Measurements from ENCODE around the gene SAFB.

DNA sequence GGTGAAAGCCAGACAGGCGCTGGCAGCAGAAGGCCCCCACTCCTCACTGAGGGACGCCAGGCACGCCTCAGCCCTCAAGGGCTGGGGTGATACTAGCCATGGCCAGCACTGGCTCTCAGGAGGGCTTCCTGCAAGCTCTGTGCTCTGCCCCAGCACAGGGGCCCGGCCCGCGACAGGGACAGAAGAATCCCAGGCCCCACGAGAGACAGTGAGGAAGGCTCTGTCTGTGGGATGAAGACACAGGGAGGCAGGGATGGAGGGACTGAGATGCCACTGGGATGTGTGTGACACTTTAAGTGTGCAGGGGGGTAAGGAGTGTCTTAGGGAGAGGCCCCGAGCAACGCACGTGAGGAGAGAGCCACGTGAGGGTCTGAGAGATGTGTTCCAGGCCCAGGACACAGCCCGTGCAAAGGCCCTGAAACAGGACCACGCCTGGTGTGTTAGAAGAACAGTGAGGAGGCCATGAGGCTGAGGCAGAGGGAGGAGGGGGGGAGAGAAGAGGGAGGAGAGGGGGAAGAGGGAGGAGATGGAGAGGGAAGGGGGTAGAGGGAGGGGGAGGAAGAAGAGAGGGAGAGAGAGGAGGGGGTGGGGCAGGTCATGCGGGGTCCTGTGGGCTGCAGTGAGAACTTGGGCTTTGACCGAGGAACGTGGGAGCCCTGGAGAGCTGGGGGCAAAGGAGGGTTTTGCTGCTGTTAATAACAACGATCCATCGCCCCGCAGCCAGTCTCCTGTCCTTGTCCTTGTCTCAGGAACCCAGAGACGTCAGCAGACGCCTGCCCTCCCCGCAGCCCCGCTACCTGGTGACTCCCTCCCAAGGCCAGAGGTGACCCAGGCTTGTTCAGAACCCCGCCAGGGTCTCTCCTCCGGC is 74.4 kb downstream of the SAFB start:
- TF ChIP-seq, protein P1, sequence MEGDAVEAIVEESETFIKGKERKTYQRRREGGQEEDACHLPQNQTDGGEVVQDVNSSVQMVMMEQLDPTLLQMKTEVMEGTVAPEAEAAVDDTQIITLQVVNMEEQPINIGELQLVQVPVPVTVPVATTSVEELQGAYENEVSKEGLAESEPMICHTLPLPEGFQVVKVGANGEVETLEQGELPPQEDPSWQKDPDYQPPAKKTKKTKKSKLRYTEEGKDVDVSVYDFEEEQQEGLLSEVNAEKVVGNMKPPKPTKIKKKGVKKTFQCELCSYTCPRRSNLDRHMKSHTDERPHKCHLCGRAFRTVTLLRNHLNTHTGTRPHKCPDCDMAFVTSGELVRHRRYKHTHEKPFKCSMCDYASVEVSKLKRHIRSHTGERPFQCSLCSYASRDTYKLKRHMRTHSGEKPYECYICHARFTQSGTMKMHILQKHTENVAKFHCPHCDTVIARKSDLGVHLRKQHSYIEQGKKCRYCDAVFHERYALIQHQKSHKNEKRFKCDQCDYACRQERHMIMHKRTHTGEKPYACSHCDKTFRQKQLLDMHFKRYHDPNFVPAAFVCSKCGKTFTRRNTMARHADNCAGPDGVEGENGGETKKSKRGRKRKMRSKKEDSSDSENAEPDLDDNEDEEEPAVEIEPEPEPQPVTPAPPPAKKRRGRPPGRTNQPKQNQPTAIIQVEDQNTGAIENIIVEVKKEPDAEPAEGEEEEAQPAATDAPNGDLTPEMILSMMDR (IDR thresholded peaks at IDR 0.05): no peak
- TF ChIP-seq EZH2 (IDR thresholded peaks at IDR 0.05) (no peak), EZH2phosphoT487 (IDR thresholded peaks at IDR 0.05) (no peak)

All from neural progenitor cell (in vitro differentiated cells).